ENCODE data around the gene LMO2. TPM values are rescaled to one million over a fixed set of nuclear protein-coding genes. Genes with fewer than 3 reads are reported as not detected.

Gene LMO2
- total and polyA plus RNA-seq, 2 donors from 2014 or later: 57.1 to 60.6 TPM

- Histone ChIP-seq H3K36me3 (ENCODE audit: control insufficient read depth in 2 of 3, insufficient read depth in 3 of 3, low read length in 3 of 3) (no peaks in the 10 kb centered on the region), H3K9ac (ENCODE audit: low read length in 3 of 3) (no peak overlapping the region), H3K4me1 (ENCODE audit: control insufficient read depth in 2 of 3, insufficient read depth in 2 of 3, low read depth in 1 of 3, low read length in 3 of 3) (no peaks in the 10 kb centered on the region), H3K27me3 (ENCODE audit: control insufficient read depth, insufficient read depth, low read length) (no peaks in the 10 kb centered on the region), H3K9me3 (ENCODE audit: control insufficient read depth in 2 of 3, insufficient read depth in 1 of 3, low read length in 3 of 3) (no peaks in the 10 kb centered on the region), H3K27ac (ENCODE audit: low read depth in 2 of 2, low read length in 2 of 2) (no peak overlapping the region), H3K4me3 (ENCODE audit: low read length in 3 of 3) (no peak overlapping the region)
- DNase-seq: no peak
- no peak for FAIRE-seq
- TF ChIP-seq, protein P1, sequence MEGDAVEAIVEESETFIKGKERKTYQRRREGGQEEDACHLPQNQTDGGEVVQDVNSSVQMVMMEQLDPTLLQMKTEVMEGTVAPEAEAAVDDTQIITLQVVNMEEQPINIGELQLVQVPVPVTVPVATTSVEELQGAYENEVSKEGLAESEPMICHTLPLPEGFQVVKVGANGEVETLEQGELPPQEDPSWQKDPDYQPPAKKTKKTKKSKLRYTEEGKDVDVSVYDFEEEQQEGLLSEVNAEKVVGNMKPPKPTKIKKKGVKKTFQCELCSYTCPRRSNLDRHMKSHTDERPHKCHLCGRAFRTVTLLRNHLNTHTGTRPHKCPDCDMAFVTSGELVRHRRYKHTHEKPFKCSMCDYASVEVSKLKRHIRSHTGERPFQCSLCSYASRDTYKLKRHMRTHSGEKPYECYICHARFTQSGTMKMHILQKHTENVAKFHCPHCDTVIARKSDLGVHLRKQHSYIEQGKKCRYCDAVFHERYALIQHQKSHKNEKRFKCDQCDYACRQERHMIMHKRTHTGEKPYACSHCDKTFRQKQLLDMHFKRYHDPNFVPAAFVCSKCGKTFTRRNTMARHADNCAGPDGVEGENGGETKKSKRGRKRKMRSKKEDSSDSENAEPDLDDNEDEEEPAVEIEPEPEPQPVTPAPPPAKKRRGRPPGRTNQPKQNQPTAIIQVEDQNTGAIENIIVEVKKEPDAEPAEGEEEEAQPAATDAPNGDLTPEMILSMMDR (IDR thresholded peaks at IDR 0.05; ENCODE audit: borderline replicate concordance, extremely low read depth, insufficient read depth): no peak
- intact Hi-C loops (cut with DNase I): no loop called here
Observed at GRCh38 chr11:33879375-33879774, 12.5 kb downstream of the LMO2 start.

GRCh38 chr11:33877038-33877437, 14.8 kb downstream of the LMO2 start:
- no peak for DNase-seq

GRCh38 chr11:33875621-33876294, 16.1 kb downstream of the LMO2 start:
- Histone ChIP-seq H3K9ac (ENCODE audit: low read length in 3 of 3) (no peak overlapping the region), H3K9me3 (ENCODE audit: control insufficient read depth in 2 of 3, insufficient read depth in 1 of 3, low read length in 3 of 3) (no peaks in the 10 kb centered on the region), H3K4me1 (ENCODE audit: control insufficient read depth in 2 of 3, insufficient read depth in 2 of 3, low read depth in 1 of 3, low read length in 3 of 3) (peaks cover 0 to 2% (median 0%) of the 10 kb centered on the region in 3 donors), H3K4me3 (ENCODE audit: low read length in 3 of 3) (no peak overlapping the region), H3K27me3 (ENCODE audit: control insufficient read depth, insufficient read depth, low read length) (peaks cover 2% of the 10 kb centered on the region), H3K27ac (ENCODE audit: low read depth in 2 of 2, low read length in 2 of 2) (no peak overlapping the region), H3K36me3 (ENCODE audit: control insufficient read depth in 2 of 3, insufficient read depth in 3 of 3, low read length in 3 of 3) (no peaks in the 10 kb centered on the region)
- intact Hi-C loops (cut with DNase I): no loop called here
- FAIRE-seq (no peak), DNase-seq (no peak)
- TF ChIP-seq, protein P1 (IDR thresholded peaks at IDR 0.05; ENCODE audit: borderline replicate concordance, extremely low read depth, insufficient read depth): no peak

More at GRCh38 chr11:33877038-33877437, 14.8 kb downstream of the LMO2 start:
- Histone ChIP-seq H3K27ac (ENCODE audit: low read depth in 2 of 2, low read length in 2 of 2) (no peak overlapping the region), H3K27me3 (ENCODE audit: control insufficient read depth, insufficient read depth, low read length) (no peaks in the 10 kb centered on the region), H3K4me3 (ENCODE audit: low read length in 3 of 3) (no peak overlapping the region), H3K36me3 (ENCODE audit: control insufficient read depth in 2 of 3, insufficient read depth in 3 of 3, low read length in 3 of 3) (no peaks in the 10 kb centered on the region), H3K9me3 (ENCODE audit: control insufficient read depth in 2 of 3, insufficient read depth in 1 of 3, low read length in 3 of 3) (no peaks in the 10 kb centered on the region), H3K9ac (ENCODE audit: low read length in 3 of 3) (no peak overlapping the region), H3K4me1 (ENCODE audit: control insufficient read depth in 2 of 3, insufficient read depth in 2 of 3, low read depth in 1 of 3, low read length in 3 of 3) (no peaks in the 10 kb centered on the region)
- intact Hi-C loops (cut with DNase I): no loop called here
- no peak for FAIRE-seq
- TF ChIP-seq, protein P1 (IDR thresholded peaks at IDR 0.05; ENCODE audit: borderline replicate concordance, extremely low read depth, insufficient read depth): no peak

All from kidney (tissue), 14 donors.